Thyroid gland (tissue), 4 donors: Measurements from ENCODE around the gene CLDN9. TPM values are rescaled to one million over a fixed set of nuclear protein-coding genes. Genes with fewer than 3 reads are reported as not detected.

Source experiments
- DNase-seq, 2 donors: peaks; one replicate each; pipeline ENCODE4 v3.0.0-alpha.2; 2019
- H3K27ac ChIP-seq, 3 donors: fragments of 200-600 bp; sonication (generic); 1 replicate in 2 of 3; 2 replicates in 1 of 3; pipeline ENCODE4 v1.5.1; 2016 to 2019; ENCODE audit warnings: mild to moderate bottlenecking in 1 of 3, moderate library complexity in 1 of 3
- H3K27me3 ChIP-seq: fragments of 200-600 bp; sonication (generic); one replicate; pipeline ENCODE4 v1.5.1; 2019
- H3K36me3 ChIP-seq, 2 donors: fragments of 200-600 bp; sonication (generic); one replicate each; pipeline ENCODE4 v1.5.1; 2016 to 2019
- H3K4me1 ChIP-seq, 2 donors: fragments of 200-600 bp; sonication (generic); one replicate each; pipeline ENCODE4 v1.5.1; 2017 to 2019
- H3K4me3 ChIP-seq, 3 donors: fragments of 200-600 bp; sonication (generic); replicated peaks in 1 of 3; 1 replicate in 2 of 3; 2 replicates in 1 of 3; pipeline ENCODE4 v1.5.1; 2016; ENCODE audit warnings: mild to moderate bottlenecking in 1 of 3
- H3K9me3 ChIP-seq: fragments of 200-600 bp; sonication (generic); one replicate; pipeline ENCODE4 v1.5.1; 2017
- POLR2A ChIP-seq, 2 donors: fragments of 450-650 bp; IDR thresholded peaks; one replicate each; pipeline ENCODE4 v1.6.1; 2017; ENCODE audit warnings: antibody characterized with exemption in 2 of 2, mild to moderate bottlenecking in 2 of 2, moderate library complexity in 1 of 2
- WGBS, 2 donors: methylation state at CpG; one replicate each; pipeline ENCODE4 v1.1.5; 2017; 5-methylcytosine and 5-hydroxymethylcytosine counted together
- intact Hi-C: fragments of 100-400 bp; cut with DNase I; formaldehyde crosslinking; loops from one replicate; pipeline ENCODE4 v1.15.1; 2023
- total RNA-seq, 4 donors: library from RNA; depleted of rRNA; stranded (reverse); fragments of >200 nt; gene quantifications; one replicate each; pipeline ENCODE4 v1.2.3, GENCODE V29; 2016
- TF ChIP-seq, protein P1 (sequence below), 6 experiments: fragments of 200-600 bp in 3 of 6; fragments of 450-650 bp in 3 of 6; sonication (generic) in 3 of 6; IDR thresholded peaks; one replicate each; pipeline ENCODE4 v1.5.1; 2016 to 2019; ENCODE audit warnings: antibody characterized with exemption in 6 of 6, mild to moderate bottlenecking in 2 of 6, inconsistent platforms in 1 of 6, moderate library complexity in 1 of 6

The CLDN9 gene
- total RNA-seq, 4 donors from 2014 or later, result 0.33 TPM; not detected in 3

GRCh38 chr16:2996298-2996697 lies 16.4 kb upstream of the CLDN9 start:
- Histone ChIP-seq H3K4me3 (no peak overlapping the region), H3K4me1 (no peaks in the 10 kb centered on the region), H3K9me3 (no peaks in the 10 kb centered on the region), H3K36me3 (no peaks in the 10 kb centered on the region), H3K27ac (no peak overlapping the region), H3K27me3 (no peaks in the 10 kb centered on the region)
- TF ChIP-seq, protein P1, sequence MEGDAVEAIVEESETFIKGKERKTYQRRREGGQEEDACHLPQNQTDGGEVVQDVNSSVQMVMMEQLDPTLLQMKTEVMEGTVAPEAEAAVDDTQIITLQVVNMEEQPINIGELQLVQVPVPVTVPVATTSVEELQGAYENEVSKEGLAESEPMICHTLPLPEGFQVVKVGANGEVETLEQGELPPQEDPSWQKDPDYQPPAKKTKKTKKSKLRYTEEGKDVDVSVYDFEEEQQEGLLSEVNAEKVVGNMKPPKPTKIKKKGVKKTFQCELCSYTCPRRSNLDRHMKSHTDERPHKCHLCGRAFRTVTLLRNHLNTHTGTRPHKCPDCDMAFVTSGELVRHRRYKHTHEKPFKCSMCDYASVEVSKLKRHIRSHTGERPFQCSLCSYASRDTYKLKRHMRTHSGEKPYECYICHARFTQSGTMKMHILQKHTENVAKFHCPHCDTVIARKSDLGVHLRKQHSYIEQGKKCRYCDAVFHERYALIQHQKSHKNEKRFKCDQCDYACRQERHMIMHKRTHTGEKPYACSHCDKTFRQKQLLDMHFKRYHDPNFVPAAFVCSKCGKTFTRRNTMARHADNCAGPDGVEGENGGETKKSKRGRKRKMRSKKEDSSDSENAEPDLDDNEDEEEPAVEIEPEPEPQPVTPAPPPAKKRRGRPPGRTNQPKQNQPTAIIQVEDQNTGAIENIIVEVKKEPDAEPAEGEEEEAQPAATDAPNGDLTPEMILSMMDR (IDR thresholded peaks at IDR 0.05), result no peak
- no peak for TF ChIP-seq POLR2A (IDR thresholded peaks at IDR 0.05)
- intact Hi-C loops, result no loop called here
- WGBS, 2 donors, result 82 to 88% methylated on average over 11 to 12 of the region's 13 CpGs
- DNase-seq, result no peak

DNA sequence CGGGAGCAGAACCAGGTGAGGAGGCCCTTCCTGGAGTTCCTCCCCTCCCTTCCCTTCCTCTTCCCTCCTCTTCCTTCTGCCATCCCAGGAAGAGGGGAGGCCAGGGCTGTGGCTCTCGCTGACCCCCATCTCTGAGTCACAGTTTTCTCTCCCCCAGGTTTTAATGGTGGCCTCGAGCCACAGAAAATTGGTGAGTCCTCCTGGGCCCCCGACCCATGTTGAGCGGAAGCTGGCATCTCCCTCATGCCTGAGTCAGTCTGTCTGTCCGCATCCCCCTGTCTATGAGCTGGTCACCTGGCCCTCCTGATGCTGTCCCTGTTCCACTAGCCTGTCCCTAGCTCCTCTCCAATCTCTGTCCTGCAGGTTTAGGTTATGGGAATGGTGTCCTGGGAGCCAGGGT lies 12.8 kb upstream of the CLDN9 start:
- intact Hi-C loops, result no loop called here
- Histone ChIP-seq H3K9me3 (no peaks in the 10 kb centered on the region), H3K36me3 (no peaks in the 10 kb centered on the region), H3K4me3 (no peak overlapping the region), H3K27me3 (no peaks in the 10 kb centered on the region), H3K4me1 (peaks cover 0 to 3% of the 10 kb centered on the region in 2 donors), H3K27ac (no peak overlapping the region)
- DNase-seq, result no peak
- TF ChIP-seq POLR2A (IDR thresholded peaks at IDR 0.05), result no peak
- TF ChIP-seq, protein P1 (IDR thresholded peaks at IDR 0.05), result no peak
- WGBS, 2 donors, result 87 to 88% methylated on average over 6 of the region's 6 CpGs

GRCh38 chr16:3000540-3000939 lies 12.2 kb upstream of the CLDN9 start:
- Histone ChIP-seq H3K4me3 (no peak overlapping the region), H3K27me3 (no peaks in the 10 kb centered on the region)

DNA sequence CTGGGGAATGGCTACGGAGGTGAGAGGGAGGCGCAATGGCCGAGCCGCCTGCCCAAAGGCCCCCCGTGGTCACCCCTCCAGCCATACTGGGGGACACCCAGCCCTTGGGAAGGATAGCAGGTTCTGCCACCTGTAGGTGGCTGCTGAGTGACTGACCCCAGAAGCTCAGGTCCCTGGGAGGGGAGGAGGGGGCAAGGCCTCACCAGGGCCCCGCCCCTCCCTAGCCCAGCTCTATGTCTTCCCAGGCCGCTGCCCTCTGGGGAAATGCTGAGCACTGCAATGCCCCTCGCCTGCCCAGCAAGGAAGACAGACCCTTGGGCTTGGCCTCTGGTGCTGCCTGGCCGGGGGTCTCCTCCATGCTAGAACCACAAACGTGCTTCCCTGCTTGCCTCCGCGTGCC lies 11.4 kb upstream of the CLDN9 start:
- H3K27ac ChIP-seq, result no peak overlapping the region
- TF ChIP-seq, protein P1 (IDR thresholded peaks at IDR 0.05), result no peak
- no peak for TF ChIP-seq POLR2A (IDR thresholded peaks at IDR 0.05)
- DNase-seq, result no peak
- no peak overlapping the region for H3K4me3 ChIP-seq
- H3K36me3 ChIP-seq, result no peaks in the 10 kb centered on the region
- 76 to 94% methylated on average over 5 to 9 of the region's 12 CpGs for WGBS, 2 donors
- H3K9me3 ChIP-seq, result no peaks in the 10 kb centered on the region
- intact Hi-C loops, result no loop called here
- H3K27me3 ChIP-seq, result no peaks in the 10 kb centered on the region
- peaks cover 0 to 4% of the 10 kb centered on the region in 2 donors for H3K4me1 ChIP-seq

More at GRCh38 chr16:3000540-3000939, 12.2 kb upstream of the CLDN9 start:
- no peaks in the 10 kb centered on the region for H3K9me3 ChIP-seq
- TF ChIP-seq, protein P1 (IDR thresholded peaks at IDR 0.05), result no peak
- TF ChIP-seq POLR2A (IDR thresholded peaks at IDR 0.05), result no peak
- 90 to 100% methylated on average over 1 of the region's 4 CpGs for WGBS, 2 donors
- H3K27ac ChIP-seq, result no peak overlapping the region
- intact Hi-C loops, result no loop called here
- DNase-seq, result no peak
- peaks cover 0 to 4% of the 10 kb centered on the region in 2 donors for H3K4me1 ChIP-seq
- no peaks in the 10 kb centered on the region for H3K36me3 ChIP-seq

GRCh38 chr16:3003582-3004270 lies 9.0 kb upstream of the CLDN9 start:
- WGBS, 2 donors, result 13 to 21% methylated on average over 21 to 40 of the region's 58 CpGs
- Histone ChIP-seq H3K9me3 (no peaks in the 10 kb centered on the region), H3K4me3 (no peak overlapping the region), H3K36me3 (no peaks in the 10 kb centered on the region), H3K27me3 (no peaks in the 10 kb centered on the region), H3K4me1 (peaks cover 0 to 4% of the 10 kb centered on the region in 2 donors), H3K27ac (no peak overlapping the region)
- peak; percentile 98 for DNase-seq
- intact Hi-C loops, result no loop called here
- TF ChIP-seq, protein P1 (IDR thresholded peaks at IDR 0.05), result peak in 5 of 6 experiments; percentile 23 to 60 (median 53)
- TF ChIP-seq POLR2A (IDR thresholded peaks at IDR 0.05), result peak in 1 of 2 donors; percentile 66
